ENCODE results near the gene KRT79. TPM values are rescaled to one million over a fixed set of nuclear protein-coding genes. Genes with fewer than 3 reads are reported as not detected.
"Not testable (repeated sequence)": the region's sequence is repeated elsewhere in the genome, so short reads cannot be mapped to it uniquely, and the experiment has no call there.

Gene KRT79
- total RNA-seq, 1 donor from 2014 or later, result not detected

DNA sequence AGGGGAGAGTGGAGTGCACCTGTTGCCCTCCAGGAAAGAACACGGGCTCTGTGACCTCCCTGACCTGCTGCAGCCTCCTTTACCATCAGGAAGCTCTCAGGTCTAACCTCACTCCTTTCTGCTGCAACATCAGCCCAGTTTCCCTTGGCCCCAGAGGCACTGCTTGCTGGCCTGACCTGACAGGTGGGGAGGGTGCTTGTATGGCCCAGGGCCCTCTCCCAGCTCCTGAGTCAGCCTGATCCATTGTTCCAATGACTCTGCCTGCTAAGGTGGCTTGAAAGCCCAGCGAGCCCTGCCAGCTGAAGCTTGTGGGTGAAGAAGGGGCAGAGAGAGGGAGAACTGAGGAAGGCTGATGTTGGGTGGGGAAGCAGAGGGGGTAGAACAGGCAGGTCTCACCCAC lies 27.9 kb upstream of the KRT79 start:
- Mint-ChIP-seq H3K4me1 (ENCODE audit: unreplicated experiment) (peaks cover 9% of the 10 kb centered on the region), H3K9me3 (no peaks in the 10 kb centered on the region), H3K36me3 (no peaks in the 10 kb centered on the region), H3K4me3 (no peak overlapping the region), H3K27ac (peak overlapping the region; percentile 22), H3K27me3 (peaks cover 9% of the 10 kb centered on the region)
- DNase-seq (ENCODE audit: extremely low spot score, unreplicated experiment), result no peak
- TF ChIP-seq, protein P1, sequence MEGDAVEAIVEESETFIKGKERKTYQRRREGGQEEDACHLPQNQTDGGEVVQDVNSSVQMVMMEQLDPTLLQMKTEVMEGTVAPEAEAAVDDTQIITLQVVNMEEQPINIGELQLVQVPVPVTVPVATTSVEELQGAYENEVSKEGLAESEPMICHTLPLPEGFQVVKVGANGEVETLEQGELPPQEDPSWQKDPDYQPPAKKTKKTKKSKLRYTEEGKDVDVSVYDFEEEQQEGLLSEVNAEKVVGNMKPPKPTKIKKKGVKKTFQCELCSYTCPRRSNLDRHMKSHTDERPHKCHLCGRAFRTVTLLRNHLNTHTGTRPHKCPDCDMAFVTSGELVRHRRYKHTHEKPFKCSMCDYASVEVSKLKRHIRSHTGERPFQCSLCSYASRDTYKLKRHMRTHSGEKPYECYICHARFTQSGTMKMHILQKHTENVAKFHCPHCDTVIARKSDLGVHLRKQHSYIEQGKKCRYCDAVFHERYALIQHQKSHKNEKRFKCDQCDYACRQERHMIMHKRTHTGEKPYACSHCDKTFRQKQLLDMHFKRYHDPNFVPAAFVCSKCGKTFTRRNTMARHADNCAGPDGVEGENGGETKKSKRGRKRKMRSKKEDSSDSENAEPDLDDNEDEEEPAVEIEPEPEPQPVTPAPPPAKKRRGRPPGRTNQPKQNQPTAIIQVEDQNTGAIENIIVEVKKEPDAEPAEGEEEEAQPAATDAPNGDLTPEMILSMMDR (conservative IDR thresholded peaks at IDR 0.05), result no peak

DNA sequence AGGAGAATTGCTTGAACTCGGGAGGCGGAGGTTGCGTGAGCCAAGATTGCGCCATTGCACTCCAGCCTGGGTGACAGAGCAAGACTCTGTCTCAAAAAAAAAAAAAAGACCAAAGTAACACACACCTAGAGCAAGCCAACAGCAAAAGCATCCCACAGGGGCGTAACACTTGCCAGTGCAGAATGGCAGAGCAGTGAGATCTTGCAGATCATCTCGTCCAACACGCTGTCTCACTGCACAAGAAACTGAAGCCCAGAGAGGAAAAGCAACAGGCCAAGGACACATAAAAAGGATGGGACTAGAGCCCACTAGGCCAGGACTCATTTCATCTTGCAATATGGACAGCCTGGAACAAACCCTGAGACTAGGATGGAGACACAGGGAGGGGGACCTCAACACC lies 27.4 kb upstream of the KRT79 start:
- Mint-ChIP-seq H3K4me1 (ENCODE audit: unreplicated experiment) (peaks cover 9% of the 10 kb centered on the region), H3K27ac (peak overlapping the region; percentile 74), H3K36me3 (no peaks in the 10 kb centered on the region), H3K9me3 (no peaks in the 10 kb centered on the region), H3K27me3 (peaks cover 9% of the 10 kb centered on the region), H3K4me3 (no peak overlapping the region)
- no peak for DNase-seq (ENCODE audit: extremely low spot score, unreplicated experiment)
- TF ChIP-seq, protein P1 (conservative IDR thresholded peaks at IDR 0.05), result no peak

DNA sequence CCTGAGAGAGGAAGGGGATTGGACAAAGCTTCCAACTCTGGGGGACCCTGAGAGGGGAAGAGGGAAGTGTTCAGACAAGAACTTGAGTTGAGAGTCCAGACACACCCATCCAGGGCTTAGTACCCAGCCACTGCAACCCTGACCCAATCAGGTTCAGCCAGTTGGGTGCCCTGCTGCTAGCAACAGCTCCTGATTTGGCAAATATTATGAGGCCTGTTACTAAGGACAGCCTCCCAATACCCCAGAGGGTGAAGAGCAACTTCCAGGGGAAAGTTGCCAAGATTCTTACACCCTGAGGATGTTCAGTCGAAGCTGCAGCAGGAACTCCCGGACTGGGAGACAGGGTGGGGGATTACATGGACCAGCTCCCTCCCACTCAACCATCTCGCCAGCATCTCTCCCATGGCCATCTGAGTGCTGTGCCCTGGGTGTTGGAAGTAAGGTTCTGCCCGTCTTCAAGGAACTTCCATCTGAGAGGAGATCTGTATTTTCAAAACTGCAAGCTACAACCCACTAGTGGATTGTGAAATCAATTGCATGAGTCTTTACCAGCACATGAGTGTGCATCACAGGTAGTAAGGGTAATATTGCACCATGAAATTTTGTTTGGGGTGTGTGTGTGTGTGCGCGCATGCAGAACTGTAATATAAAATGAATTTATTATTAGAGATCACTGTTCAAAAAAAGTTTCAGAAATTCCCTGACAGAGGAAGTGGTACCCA lies 26.2 kb upstream of the KRT79 start:
- no peaks in the 10 kb centered on the region for H3K9me3 Mint-ChIP-seq
- peaks cover 9% of the 10 kb centered on the region for H3K27me3 Mint-ChIP-seq
- DNase-seq (ENCODE audit: extremely low spot score, unreplicated experiment), result no peak
- TF ChIP-seq, protein P1 (conservative IDR thresholded peaks at IDR 0.05), result no peak
- peak overlapping the region; percentile 86 for H3K27ac Mint-ChIP-seq
- H3K36me3 Mint-ChIP-seq, result no peaks in the 10 kb centered on the region
- peaks cover 8% of the 10 kb centered on the region for H3K4me1 Mint-ChIP-seq (ENCODE audit: unreplicated experiment)
- H3K4me3 Mint-ChIP-seq, result peak overlapping the region; percentile 32

DNA sequence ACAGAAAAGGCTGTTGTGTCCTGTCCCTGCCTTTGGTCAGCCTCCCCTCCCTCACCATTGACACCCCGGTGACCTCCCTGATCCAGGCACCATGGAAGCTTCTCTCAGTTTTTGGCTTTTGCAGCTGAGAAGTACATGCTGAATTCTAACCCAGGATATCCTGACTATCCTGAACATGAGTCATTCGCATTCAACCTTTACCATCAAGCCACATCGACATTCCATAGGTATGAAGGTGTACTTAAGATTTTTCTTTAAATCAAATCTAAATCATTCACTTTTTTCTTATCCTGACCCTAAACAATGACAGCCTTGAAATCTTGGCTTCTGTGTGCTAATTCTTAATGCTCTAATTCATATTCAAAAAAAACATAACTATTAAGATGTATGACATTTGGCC lies 23.4 kb upstream of the KRT79 start:
- Mint-ChIP-seq H3K27me3 (peaks cover 20% of the 10 kb centered on the region), H3K9me3 (no peaks in the 10 kb centered on the region), H3K4me3 (no peak overlapping the region), H3K27ac (no peak overlapping the region), H3K4me1 (ENCODE audit: unreplicated experiment) (peaks cover 4% of the 10 kb centered on the region), H3K36me3 (no peaks in the 10 kb centered on the region)
- no peak for DNase-seq (ENCODE audit: extremely low spot score, unreplicated experiment)
- TF ChIP-seq, protein P1 (conservative IDR thresholded peaks at IDR 0.05), result no peak

DNA sequence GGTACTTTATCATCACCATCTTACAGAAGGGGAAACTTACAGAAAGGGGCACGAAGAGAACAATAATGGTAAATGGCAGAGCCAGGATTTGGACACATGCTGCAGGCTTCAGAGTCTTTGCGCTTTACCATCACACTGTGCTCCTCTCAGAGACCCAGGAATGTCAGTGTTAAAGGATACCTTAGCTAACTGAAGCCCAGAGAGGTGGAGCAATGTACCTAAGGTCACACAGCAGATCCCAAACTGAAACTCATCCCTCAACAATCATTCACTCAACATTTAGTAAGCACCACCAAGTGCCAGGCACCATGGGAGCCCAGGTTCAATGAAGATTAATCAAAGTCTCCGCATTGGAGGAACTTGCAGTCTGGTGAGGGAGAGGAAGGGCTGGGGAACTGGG lies 22.7 kb upstream of the KRT79 start:
- no peaks in the 10 kb centered on the region for H3K9me3 Mint-ChIP-seq

DNA sequence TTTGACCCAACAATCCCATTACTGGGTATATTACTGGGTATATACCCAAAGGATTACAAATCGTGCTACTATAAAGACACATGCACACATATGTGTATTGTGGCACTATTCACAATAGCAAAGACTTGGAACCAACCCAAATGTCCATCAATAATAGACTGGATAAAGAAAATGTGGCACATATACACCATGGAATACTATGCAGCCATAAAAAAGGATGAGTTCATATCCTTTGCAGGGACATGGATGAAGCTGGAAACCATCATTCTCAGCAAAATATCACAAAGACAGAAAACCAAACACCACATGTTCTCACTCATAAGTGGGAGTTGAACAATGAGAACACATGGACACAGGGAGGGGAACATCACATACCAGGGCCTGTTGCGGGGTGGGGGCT lies 22.0 kb upstream of the KRT79 start:
- not testable (repeated sequence) for H3K9me3 Mint-ChIP-seq; H3K36me3 Mint-ChIP-seq; H3K4me3 Mint-ChIP-seq; DNase-seq (ENCODE audit: extremely low spot score, unreplicated experiment); H3K4me1 Mint-ChIP-seq (ENCODE audit: unreplicated experiment); H3K27ac Mint-ChIP-seq
- peaks cover 25% of the 10 kb centered on the region for H3K27me3 Mint-ChIP-seq

More for the DNA sequence above, 22.7 kb upstream of the KRT79 start:
- Mint-ChIP-seq H3K27ac (no peak overlapping the region), H3K36me3 (no peaks in the 10 kb centered on the region), H3K4me1 (ENCODE audit: unreplicated experiment) (peaks cover 4% of the 10 kb centered on the region), H3K27me3 (peaks cover 22% of the 10 kb centered on the region), H3K4me3 (no peak overlapping the region)
- no peak for DNase-seq (ENCODE audit: extremely low spot score, unreplicated experiment)
- TF ChIP-seq, protein P1 (conservative IDR thresholded peaks at IDR 0.05), result no peak
